ENCODE measurements around the gene LIN7A.

LIN7A gene

DNA sequence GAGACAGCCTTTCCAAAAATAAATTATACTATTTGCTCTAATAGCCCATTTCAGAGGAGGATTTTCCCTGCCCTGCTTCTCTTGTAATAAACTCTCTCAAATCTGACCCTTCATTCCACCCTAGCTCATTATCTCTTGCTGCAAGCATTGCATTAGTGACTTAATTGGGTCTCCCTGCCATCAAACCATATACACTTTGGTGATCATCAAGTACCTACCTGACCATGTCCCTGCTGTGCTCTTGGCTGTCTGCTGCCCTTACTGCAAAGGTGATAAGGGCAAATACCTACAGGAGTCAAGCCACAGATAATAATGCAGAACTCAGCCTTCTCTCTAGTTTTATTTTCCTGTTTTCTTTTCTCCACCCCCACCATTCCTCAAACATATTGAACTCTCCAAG is 88.4 kb downstream of the LIN7A start:
- DNase-seq = no peak

DNA sequence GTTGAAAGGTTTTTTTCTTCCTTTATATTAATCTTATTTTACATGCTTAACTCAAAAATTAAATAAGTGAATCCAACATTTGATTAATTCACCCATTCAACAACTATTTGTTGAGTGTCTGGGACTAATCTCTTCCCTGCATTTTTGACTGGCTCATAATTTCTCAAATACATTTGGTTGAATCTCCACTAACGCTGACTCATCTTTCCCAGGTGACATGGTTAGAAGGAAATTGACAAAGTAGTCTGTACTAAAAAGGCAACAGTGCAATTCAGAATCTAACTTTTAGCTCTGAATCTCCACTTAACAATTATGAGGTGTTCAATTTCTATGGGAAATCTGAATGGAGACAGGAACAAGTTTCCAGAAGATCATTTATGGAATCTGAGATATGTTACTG is 88.9 kb downstream of the LIN7A start:
- DNase-seq = no peak

DNA sequence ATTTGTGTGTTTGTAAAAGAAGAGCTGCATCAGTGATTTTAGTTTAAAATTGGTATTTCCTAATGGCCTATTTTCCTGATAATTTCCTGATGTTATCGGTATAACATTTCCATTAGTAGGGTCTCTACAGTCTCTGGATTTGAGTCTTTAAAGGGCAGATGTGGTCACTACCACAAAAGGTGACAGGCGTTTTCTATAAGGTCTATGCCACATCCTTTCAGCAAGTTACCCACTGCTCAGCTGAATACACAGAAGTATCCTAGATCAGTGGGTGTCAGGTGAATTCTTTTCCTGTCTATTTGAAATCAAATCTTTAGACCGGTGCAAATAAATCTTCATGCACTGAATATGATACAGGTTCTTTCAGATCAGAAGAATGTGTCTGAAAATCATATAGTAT is 90.2 kb downstream of the LIN7A start:
- DNase-seq = no peak

DNA sequence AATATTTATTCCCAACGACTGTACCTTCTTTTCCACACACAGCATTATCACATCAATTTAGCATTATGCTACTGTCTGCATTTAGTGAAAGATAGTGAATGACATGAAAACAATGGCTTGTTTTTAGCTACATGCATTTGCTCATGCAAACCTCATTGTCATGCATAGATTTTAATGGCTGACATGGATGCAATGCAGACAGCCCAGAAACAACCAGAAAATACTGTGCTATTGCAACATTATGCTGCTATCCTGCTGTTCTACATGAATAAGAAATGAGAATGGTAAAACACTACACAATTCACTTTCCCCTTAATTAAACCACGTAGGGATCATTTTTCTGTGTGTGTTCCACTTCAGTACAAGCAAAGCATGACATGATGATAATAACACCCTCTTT is 90.8 kb downstream of the LIN7A start:
- no peak for DNase-seq

DNA sequence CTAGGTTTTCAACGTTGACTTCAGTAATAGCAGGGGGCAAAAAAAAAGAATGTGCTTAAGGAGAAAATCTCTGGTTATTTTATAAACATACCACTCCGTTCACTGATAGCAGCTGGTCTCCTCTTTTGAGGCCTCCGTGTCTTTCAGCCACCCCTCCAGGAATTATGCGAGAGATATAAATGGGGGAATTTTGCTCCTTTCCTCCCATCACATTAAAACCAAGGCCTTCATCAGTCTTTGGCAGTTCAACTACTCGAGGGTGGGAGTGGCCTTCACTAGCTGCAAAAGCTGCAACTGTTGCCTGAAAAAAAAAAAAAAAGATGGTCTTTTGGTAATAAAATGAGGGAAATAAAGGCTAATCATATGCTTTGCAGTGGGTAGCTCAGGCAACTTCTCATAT is 92.1 kb downstream of the LIN7A start:
- no peak for DNase-seq

DNA sequence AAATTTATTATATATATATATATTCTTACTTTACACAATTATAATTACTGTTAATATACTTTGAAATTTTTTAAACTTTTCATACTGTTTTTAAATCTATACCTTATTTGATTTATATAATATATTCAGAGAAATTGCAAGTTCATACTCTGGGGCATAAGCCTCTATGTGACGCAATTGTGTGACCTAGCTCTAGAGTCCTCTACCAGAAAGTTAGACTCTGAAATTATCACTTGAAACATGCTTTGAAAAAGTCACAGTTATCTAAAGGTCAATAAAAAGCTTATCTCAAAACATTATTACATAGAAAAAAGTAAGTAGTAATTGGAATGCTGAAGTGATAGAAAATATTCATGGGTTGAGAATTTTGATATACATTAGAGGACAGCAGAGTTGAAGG is 93.8 kb downstream of the LIN7A start:
- DNase-seq = no peak

DNA sequence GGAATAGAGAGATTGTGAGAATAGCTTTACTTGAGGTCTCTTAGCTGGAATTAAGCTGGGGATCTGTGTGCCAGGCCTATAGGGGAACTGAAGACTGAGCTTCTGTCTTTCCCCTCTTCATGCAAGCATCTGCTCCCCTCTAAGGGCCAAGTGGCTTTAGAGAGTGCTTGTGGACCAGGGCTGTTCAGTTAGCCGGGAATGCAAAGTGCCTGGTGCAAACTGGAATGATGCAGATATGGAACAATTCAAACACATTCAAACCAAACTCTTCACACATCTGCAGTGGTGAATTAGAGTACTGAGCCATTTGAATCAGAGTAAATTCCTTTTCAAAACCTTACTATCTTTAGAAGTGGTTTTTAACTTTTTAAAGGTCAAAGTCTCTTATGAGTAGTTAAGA is 99.0 kb downstream of the LIN7A start:
- no peak for DNase-seq

DNA sequence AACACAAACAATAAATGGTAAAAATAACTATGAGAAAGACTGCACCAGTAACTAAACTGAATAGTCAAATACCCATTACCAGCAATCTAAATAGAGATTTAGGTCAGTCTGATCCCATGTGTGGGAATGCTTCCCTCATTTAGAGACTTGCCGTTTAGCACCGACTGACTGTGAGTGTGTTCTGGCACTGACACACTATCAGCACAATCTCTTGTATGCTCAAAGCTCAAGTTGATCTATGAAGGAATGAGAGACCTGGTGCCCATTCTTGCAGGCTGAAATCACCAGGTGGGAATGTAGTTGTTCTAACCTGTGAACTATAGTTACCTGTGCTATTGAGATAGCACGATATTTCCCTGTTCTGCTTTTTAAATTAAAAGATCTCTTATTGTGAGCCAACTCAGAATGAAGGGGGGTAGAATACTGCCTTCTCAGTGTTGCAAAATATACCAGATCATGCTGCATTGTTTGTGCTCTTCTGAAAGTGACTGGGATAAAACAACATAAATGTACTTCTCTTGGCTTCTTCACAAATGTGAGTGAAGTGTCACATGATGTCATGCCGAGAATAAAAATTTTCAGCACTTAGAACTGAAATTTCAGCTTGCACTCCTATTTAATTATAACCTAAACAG is 99.6 kb downstream of the LIN7A start:
- no peak for DNase-seq

DNA sequence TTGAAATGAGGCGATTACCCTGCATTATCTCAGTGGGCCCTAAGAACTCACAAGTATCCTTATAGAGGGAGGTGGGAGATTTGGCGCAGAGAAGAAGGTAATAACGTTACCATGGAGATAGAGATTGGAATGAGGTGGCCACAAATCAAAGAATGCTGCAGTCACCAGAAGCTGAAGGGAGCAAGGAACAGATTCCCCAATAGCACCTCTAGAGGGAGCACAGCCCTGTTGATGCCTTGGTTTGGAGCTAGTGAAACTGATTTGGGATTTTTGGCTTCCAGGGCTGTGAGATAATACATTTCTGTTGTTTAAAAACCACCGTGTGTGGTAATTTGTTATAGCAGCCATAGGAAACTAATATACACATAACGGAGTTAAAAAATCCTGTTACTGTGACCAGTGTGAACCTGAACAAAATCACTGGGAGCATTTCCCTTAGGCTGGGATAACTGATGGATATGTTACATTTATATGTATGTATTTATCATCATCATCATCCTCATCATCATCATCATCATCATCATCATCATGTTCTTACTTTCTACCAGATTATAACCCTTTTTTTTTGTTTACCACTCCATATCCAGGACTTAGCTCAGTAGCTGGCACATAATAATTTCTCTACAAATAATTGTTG is 100.3 kb downstream of the LIN7A start:
- no peak for DNase-seq

DNA sequence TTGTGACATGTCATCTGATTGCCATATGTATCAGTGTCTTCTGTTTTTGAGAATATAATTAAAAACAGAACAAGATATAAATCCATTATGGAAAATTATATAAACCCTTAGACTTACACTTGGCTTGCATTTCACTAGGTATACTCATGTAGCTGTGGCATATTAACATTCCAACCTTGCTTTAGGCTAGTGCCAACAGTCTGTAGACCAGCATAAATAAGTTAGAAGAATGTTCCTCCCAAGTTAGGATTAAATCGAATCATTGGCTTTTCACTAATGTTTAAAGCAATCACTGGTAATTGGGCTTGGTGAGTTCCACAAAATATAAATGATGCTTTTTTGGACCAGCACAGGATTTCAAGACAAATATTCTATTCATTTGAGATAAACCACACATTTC is 103.0 kb downstream of the LIN7A start:
- DNase-seq = no peak

DNA sequence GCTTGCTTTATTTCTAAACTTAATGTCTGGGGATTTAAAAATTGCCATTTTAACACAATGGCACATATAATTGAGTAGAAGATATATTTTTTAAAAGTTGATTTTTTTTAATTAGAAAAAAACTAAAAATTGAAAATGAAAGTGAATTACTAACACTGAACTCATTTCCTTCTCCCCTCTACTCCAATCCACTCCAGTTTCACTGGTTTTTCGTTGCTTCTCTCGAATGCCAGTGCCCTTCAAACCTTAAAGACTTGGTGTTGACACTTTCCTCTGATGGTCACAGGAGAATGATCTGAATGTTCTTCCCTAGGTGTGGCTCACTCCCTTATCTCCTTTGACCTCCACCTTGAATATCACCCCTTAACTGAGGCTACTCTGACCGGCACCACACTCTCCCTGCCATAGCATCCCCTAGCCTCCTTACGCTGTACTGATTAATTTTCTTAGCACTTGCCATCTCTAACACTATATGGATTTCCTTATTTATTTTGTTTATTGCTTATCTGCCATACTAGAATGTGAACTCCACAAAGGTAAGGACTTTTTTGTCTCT is 107.1 kb downstream of the LIN7A start:
- DNase-seq = no peak

DNA sequence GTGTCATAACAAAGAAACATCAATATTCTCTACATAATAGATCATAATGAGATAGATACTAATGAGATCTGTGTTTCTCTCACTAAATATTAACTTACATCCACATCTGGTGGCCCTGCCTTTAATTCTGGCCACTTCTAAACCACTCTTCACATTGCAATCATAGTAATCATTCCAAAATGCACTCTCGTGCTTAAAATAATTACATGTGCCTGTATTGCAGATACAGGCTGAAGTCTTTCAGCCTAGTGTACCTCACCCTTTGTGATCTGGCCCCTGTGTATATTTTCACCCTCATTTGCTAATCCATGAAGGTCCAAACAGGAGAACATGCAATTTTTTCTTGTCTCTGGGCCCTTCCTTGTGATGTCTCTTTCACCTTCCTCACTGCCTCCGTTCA is 108.0 kb downstream of the LIN7A start:
- no peak for DNase-seq

DNA sequence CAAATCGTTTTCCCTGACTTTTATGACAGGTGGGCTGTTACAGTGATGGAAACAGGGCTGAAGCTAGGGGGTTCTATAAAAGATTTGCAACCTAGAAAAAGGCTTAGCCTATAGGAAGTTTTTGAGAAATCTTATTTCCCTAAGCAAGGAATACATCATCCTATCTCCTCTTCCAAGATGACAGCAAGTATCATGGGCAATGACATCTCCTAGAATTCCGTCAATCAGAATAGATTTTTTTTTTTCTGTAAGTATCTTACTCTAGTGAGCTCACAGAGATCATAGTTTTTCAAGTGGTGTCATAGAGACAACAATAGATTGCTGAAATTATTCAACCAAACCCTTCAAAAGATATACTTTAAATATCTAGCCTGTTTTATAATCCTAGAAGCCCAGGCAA is 112.2 kb downstream of the LIN7A start:
- DNase-seq = no peak

DNA sequence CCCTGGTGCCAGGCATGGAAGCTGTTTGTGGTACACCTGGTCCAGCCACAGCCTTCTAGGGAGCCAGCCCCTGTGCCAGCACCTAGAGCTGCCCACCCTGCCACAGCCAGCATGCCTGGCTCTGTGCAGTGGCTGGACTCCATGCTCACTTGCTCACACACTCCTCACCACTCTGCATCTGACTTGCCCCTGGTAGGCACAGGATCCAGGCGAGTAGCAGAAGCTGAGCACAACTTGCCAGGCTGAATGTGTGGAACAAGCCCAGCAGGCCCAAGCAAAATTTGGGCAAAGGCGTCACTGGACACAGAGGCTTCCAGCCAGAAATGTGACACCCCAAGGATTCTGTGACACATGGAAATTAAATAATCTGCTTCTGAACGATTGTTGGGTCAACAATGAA is 114.3 kb downstream of the LIN7A start:
- DNase-seq = no peak

DNA sequence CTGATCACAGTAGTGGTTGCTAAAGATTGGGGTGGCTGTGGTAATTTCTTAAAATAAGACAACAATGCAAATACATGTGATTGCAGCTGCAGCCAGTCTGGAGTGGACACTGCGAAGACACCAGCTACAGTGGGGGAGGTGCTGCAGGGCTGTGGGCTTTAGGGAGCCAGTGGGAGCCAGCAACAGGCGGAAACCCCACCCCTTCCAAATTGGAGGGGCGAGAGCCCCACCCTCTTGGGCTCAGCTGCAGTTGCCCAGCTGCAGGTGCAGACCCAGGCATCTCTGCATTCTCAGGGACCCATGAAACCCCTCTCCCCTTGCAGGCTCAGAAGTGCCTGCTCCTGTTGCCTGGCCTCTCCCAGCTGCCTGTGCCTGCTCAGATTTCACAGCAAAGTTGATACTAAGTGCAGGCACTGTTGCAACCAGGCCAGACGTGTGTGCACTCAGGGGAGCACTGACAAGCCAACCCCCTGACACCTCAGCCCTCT is 116.2 kb downstream of the LIN7A start:
- DNase-seq = no peak

DNA sequence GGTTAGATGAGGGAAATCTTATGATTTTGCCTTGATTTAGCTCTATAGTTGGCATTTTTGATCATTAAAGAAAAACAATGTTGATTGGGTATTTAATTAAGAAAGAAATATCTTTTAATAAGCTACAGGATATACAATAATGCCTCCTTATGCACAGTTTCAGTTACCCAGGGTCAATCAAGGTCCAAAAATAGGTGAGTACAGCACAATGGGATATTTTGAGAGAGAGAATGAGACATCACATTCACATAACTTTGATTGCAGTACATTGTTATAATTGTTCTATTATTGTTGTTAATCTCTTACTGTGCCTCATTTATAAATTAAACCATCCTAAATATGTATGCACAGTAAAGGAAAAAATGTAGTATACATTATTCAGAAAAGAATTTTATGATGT is 118.9 kb downstream of the LIN7A start:
- no peak for DNase-seq

DNA sequence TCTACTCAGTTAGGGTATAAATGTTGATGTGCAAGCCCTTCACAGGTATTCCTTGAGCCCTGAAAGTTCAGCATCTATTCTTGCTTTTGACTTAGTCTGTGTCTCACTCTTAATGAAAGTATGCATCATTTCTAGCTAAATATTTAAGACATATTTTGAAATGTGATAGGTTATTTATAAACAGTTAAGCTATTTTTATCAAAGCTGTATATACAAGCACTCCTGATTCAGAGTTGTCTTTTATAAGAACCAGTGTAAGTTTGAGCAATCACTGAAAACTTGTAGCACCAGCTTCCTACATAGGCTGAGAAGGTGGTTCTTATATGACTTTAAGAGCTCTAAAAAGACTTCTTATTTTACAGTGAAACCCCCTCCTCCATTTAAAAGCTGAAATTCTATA is 122.4 kb downstream of the LIN7A start:
- DNase-seq = no peak

DNA sequence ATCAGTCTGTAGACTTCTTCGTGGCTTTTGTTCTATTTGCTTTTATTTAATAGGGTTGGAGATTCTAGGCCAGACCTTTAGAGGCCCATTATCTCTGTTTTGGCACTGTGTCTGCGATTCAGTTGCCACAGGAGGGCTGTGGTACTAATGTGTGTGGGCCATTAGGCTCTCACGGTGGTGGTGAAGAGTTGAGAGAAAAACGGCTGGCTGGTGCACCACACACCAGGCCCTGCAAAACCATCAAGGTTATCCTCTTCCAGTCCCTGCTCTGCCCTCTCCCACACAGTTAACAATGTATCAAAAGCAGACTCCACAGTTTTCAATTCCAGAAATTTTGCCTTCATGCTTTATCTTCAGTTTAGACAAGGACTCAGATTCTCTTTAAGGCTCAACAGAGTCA is 123.3 kb downstream of the LIN7A start:
- no peak for DNase-seq

DNA sequence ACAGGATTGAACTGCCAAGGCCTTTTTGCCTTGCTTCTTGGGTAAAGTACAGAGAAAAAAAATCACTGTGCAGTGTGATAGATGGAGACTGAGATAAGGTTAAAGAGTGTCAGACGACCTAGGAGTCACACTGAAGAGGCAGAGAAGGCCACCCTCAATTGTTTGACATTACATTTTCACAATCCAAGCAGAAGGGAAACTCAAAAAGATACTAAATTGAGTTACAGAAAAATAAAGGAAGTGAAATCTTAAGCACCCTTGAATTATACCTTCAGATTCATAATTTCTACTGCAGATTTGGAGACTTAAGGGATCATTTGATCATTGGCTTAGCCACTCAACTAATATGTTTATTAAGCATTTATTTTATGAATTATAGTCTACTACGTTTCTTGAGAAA is 123.9 kb downstream of the LIN7A start:
- no peak for DNase-seq

DNA sequence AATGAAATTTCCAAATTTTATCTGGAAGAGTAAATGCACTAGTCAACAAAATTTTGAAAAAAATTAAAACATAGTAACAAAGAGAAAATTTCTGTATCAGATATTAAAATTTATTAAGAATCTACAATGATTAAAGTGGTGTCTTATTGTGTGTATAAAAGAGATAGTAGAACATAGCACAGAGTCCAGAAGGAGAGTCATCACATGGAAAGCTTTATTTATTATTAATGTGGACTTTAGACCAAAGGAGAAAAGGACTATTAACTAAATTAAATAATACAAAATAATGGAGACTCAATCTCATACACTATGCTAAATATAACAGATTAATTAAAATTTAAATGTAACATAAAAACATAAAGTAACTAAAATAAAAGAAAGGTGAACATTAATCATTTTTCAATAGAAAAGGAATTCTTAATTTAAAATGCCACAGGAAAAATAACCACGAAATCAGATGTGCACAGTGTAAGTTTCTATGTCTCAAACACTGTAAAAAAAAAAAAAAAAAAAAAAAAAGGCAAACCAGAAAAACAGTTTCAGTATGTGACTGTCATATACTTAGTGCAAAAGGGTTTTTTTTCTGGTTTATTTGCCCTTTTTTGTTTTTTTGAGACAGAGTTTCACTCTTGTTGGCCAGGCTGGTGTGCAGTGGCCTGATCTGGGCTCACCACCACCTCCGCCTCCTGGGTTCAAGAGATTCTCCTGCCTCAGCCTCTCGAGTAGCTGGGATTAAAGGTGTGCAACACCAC is 125.6 kb downstream of the LIN7A start:
- DNase-seq = no peak

DNA sequence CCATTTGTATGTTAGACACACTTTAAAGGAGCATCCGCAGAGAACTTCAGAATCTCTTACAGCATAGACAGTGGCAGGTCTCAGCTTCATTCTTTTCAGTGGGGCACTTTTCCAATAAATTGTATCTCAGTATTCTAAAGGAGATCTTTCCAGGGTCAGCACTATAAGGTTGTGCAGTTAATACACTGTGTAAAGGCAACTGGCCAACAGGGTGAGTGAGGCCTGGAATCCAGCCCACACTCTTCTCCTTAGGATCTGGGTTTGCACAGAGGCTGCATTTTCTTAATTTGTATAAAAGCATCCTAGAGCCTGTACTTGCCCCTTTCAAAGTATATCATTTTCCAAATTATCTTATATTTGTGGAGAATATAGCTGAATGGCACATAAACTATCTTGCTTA is 126.9 kb downstream of the LIN7A start:
- no peak for DNase-seq

DNA sequence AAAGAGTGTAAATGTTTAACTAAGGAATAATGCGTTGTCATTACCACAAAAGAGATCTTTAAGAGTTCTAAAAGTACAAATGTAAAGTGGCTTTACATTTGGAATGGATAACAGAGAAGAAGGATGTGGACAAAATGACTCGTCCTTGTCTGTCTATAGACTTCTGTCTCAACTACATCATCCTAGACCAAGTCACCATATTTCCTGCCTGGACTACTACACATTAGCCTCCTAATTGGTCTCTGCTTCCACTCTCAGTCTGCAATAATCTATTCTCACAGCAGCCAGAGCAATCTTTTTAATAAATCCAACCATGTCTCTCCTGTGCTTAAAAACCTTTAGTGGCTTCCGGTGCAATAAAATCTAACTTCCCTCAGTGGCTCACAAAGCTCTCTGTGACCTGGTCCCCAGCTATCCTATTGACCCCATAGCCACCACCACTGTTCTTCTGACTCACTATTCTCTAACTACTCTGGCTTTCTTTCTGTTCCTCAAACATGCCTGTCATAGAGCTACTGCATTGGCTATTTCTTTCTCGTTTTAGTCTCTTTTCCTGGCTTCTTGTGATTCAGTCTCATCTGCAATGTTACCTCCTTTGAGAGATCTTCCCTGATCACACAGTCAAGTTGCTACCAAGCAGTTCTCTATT is 130.0 kb downstream of the LIN7A start:
- DNase-seq = no peak

DNA sequence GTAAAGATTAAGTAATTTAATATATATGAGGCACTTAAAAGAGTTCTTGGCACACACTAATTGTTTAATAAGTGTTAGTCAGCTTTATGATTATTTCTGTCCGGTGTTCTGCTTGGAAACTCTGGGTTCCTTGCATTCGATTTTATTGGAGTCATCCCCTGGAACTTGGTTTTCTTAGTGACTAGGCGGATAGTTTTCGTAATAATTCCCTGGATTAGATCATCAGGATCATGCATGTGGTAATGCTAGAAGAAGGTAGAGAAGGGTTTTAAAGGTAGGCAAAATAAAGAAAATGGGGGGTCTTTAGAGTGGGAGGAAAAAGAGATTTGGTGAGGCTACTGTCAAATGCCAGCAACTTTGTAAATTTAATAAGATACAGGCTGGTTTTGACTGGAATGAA is 132.6 kb downstream of the LIN7A start:
- DNase-seq = no peak
